OCI-LY7 (cell line): ENCODE measurements around the gene ANKRD13A.

Experiments used
- EZH2phosphoT487 ChIP-seq: fragments of 200-600 bp; sonication (generic); IDR thresholded peaks from 2 replicates; pipeline ENCODE4 v1.6.1; 2018; ENCODE audit warnings: low read depth, borderline replicate concordance, mild to moderate bottlenecking, mixed run types, antibody characterized with exemption, low read length, moderate library complexity, mixed read lengths
- TF ChIP-seq, protein P1 (sequence below): fragments of 200-600 bp; sonication (generic); conservative IDR thresholded peaks from 2 replicates; pipeline ENCODE4 v1.5.1; 2014; ENCODE audit warnings: mild to moderate bottlenecking, antibody characterized with exemption, low read length, moderate library complexity, mixed read lengths

DNA sequence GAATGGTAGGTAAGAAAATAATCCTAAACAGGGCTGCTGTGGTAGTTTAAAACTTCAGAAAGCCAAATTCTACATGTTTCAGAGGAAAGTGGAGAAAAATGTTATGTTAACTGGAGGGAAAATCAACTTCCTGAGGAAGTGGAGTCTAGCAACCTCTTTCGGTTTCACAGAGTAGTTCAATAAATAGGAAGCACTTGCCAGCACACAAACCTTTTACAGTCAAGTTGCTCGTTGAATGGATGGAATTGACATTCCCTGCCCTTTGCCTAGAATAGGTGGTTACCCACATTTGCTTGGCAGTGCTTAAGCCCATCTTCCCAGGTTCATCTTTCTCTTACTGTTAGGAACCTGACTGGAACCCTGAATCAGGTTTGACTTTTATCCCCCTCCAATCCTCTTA is 15.9 kb downstream of the ANKRD13A start:
- TF ChIP-seq, protein P1, sequence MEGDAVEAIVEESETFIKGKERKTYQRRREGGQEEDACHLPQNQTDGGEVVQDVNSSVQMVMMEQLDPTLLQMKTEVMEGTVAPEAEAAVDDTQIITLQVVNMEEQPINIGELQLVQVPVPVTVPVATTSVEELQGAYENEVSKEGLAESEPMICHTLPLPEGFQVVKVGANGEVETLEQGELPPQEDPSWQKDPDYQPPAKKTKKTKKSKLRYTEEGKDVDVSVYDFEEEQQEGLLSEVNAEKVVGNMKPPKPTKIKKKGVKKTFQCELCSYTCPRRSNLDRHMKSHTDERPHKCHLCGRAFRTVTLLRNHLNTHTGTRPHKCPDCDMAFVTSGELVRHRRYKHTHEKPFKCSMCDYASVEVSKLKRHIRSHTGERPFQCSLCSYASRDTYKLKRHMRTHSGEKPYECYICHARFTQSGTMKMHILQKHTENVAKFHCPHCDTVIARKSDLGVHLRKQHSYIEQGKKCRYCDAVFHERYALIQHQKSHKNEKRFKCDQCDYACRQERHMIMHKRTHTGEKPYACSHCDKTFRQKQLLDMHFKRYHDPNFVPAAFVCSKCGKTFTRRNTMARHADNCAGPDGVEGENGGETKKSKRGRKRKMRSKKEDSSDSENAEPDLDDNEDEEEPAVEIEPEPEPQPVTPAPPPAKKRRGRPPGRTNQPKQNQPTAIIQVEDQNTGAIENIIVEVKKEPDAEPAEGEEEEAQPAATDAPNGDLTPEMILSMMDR: peak; percentile 53
- TF ChIP-seq EZH2phosphoT487: no peak
